IPS-NIHi11 (cell line): ENCODE data around the gene SAAL1.
"Not testable (repeated sequence)": the region's sequence is repeated elsewhere in the genome, so short reads cannot be mapped to it uniquely, and the experiment has no call there.

Experiments
- DNase-seq: peaks from one replicate; pipeline ENCODE4 v3.0.0; 2012; ENCODE audit warnings: mixed read lengths, low spot score

The SAAL1 gene, protein sequence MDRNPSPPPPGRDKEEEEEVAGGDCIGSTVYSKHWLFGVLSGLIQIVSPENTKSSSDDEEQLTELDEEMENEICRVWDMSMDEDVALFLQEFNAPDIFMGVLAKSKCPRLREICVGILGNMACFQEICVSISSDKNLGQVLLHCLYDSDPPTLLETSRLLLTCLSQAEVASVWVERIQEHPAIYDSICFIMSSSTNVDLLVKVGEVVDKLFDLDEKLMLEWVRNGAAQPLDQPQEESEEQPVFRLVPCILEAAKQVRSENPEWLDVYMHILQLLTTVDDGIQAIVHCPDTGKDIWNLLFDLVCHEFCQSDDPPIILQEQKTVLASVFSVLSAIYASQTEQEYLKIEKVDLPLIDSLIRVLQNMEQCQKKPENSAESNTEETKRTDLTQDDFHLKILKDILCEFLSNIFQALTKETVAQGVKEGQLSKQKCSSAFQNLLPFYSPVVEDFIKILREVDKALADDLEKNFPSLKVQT

GRCh38 chr11:18105802-18106574 is at the start of gene SAAL1:
SAAL1 (minus strand) TSS chr11:18106082; CDS start chr11:18106041, 41 bp downstream.
- peak; percentile 96 for DNase-seq

DNA sequence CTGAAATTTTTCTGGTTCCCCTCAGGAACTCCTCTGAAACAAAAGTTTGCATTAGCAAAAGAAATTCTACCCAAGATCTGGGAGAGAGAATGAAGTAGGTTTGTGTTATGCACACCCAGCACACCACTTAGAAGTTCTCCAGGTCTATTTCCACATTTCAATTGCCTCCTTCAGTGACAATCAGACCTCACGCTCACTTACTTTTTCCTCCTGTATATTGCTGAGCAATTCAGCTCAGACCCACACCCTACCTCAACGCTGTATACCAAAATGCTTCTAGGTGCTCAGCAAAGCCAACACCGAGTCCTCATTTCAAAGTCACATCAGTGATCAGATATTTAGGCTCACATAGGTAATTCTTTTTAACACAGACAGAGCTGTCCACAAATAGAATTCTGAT is 45.7 kb upstream of the SAAL1 start:
- DNase-seq, result no peak

DNA sequence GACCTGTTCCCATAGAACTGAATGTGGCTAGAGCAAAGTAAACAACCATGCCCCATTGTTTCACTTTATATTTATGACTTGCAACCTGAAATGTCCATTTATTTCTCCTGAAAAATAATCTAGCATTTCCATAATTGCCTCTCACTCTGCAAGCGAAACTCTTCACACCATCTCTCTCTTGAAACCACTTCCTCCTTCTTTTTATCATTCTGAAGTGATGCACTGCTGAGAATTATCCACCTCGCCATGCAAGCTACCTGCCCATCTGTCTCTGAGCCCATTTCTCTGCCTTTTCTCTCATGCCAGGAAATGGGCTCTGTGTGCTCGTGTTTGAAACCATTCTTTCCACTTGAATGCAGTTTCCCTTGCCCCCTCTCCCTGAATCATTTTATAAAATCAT is 40.0 kb upstream of the SAAL1 start:
- no peak for DNase-seq

- DNase-seq, result no peak
Observed at GRCh38 chr11:18145025-18145424, 39.1 kb upstream of the SAAL1 start.

GRCh38 chr11:18144243-18144642 is 38.4 kb upstream of the SAAL1 start:
- DNase-seq, result no peak

GRCh38 chr11:18140145-18140544 is 34.3 kb upstream of the SAAL1 start:
- DNase-seq, result no peak

DNA sequence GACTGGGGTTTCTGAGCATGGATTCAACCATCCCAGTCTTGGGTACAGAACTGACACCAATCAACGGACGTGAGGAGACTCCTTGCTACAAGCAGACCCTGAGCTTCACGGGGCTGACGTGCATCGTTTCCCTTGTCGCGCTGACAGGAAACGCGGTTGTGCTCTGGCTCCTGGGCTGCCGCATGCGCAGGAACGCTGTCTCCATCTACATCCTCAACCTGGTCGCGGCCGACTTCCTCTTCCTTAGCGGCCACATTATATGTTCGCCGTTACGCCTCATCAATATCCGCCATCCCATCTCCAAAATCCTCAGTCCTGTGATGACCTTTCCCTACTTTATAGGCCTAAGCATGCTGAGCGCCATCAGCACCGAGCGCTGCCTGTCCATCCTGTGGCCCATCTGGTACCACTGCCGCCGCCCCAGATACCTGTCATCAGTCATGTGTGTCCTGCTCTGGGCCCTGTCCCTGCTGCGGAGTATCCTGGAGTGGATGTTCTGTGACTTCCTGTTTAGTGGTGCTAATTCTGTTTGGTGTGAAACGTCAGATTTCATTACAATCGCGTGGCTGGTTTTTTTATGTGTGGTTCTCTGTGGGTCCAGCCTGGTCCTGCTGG is 31.4 kb upstream of the SAAL1 start:
- DNase-seq, result no peak

- DNase-seq, result no peak
Observed at GRCh38 chr11:18135308-18135707, 29.4 kb upstream of the SAAL1 start.

- DNase-seq, result no peak
Observed at GRCh38 chr11:18132341-18132740, 26.5 kb upstream of the SAAL1 start, which contains the start of gene MRGPRX3. MRGPRX3 (plus strand) TSS chr11:18132571; CDS start chr11:18137203, 4,632 bp downstream.

DNA sequence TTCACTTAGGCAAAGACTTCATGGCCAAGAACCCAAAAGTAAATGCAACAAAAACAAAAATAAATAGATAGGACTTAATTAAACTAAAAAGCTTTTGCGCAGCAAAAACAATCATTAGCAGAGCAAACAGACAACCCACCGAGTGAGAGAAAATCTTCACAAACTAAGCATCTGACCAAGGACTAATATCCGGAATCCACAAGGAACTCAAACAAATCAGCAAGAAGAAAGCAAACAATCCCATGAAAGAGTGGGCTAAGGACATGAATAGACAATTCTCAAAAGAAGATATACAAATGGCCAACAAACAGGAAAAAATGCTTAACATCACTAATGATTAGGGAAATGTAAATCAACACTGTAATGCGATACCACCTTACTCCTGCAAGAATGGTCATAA is 25.2 kb upstream of the SAAL1 start:
- not testable (repeated sequence) for DNase-seq

DNA sequence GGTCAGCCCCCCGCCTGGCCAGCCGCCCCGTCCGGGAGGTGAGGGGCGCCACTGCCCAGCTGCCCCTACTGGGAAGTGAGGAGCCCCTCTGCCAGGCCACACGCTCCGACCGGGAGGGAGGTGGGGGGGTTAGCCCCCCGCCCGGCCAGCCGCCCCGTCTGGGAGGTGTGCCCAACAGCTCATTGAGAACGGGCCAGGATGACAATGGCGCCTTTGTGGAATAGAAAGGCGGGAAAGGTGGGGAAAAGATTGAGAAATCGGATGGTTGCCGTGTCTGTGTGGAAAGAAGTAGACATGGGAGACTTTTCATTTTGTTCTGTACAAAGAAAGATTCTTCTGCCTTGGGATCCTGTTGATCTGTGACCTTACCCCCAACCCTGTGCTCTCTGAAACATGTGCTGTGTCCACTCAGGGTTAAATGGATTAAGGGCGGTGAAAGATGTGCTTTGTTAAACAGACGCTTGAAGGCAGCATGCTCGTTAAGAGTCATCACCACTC is 15.5 kb upstream of the SAAL1 start:
- DNase-seq, result not testable (repeated sequence)

GRCh38 chr11:18115360-18116127 is 9.7 kb upstream of the SAAL1 start:
- peak; percentile 87 for DNase-seq

DNA sequence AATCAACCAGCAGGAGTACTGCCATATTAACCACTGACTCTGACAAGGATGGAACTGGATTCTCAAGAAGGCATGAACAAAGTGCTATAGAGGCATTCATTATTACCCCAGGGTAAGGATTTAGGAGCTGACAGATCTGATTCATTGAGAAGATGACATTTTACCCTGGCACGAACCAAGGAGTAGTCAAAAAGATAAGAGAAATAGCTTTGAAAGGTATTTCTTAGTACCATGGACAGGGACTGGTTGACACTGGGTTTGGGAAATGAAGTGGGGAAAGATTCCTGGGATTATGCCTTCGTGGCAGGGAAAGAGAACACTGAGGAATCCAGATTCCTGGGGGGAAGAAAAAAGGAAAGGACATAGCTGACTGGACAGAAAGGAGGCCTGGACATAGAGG is 5.1 kb upstream of the SAAL1 start:
- peak; percentile 23 for DNase-seq

GRCh38 chr11:18108254-18108653 is 2.4 kb upstream of the SAAL1 start:
- no peak for DNase-seq

DNA sequence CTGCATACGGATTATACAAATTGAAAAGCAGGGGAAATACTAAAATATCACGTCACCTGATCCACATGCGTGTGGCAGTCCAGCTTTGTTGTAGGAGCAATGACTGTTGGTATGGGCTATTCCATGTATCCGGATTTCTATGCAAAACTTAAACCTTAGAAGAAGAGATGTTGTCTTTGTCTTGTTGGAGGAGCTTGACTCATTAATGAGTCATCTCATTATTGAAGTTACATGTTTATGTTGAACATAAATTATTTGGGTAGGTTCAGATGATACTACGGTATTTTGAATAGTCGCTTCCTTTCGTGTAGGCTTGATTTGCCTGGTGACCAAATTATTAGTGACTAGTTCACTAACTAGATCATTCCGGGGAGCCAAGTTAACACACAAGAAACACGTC is 806 bp upstream of the SAAL1 start:
- DNase-seq, result no peak

DNA sequence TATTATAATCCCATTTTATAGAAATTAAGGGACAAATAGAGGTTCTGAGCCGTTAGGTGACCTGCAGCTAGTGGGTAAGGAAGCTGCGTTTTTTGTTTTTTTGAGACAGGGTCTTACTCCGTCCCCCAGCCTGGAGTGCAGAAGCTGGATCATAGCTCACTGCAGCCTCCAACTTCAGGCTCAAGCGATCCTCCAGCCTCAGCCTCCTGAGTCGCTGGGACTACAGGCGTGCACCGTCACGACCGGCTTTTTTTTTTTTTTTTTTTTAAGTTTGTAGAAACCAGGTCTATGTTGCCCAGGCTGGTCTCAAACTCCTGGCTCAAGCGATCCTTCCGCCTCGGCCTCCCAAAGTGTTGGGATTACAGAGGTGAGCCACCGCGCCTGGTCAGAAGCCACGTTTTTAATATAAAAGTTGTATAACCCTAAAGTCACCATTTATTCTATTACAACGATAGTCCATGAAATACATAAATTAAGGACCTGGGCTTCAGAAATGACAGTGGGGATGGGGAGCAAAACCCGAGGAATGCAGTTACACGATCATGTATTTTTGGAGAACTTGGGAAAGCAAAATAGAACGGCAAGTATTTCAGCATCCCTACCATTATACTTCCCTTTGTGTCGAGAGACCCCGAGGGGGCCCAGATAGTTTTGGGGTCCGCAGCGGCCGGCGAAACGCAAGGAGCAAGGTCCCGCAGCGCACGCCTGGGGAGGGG is 638 bp downstream of the SAAL1 start:
- no peak for DNase-seq

- DNase-seq, result no peak
Observed at GRCh38 chr11:18100926-18101656, 4.8 kb downstream of the SAAL1 start.

DNA sequence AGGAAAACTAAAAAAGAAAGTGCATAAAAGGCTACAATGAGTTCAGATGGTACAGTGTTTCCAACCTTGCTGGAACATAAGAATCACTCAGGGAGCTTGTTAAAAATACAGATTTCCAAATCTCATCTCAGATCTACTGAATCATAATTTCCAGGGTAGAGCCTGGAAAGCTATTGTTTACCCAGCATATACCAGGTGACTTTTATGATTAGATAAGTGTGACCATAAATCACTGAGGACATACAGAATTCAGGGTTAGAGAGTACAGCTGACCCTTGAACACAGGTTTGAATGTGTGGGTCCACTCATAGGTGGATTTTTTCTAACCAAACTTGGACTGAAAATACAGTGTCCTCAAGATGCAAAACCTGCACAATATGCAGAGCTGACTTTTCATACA is 11.9 kb downstream of the SAAL1 start:
- no peak for DNase-seq

- no peak for DNase-seq
Observed at GRCh38 chr11:18091731-18092130, 14.2 kb downstream of the SAAL1 start.

DNA sequence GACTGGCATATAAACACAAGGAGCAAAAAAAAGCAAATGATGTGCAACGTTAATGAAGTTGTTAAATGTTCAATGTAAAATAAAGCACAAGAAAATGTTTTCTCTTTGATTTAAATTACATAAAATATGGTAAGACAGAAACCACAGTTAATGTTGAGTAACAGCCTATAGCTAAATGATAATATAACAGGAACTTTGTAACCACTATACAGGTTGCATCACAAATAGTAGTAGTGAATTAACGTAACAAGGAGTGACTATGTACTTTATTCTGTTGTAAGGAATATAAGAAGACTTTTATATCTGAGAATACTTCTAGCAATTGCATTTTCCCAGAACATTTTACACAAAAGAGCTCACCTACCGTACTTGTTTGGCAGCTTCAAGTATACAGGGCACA is 16.9 kb downstream of the SAAL1 start:
- no peak for DNase-seq
